Activated T-helper 1 cell treated with anti-CD3 and anti-CD28 coated beads, Interleukin-2, amount 50 U/mL, for 16 hours (primary cell): ENCODE data around the gene EEF1AKMT2.
A peak's percentile ranks its signal among the peaks of the same experiment; 100 is the strongest.

Experiments used
- DNase-seq, 2 donors: peaks; one replicate each; pipeline ENCODE4 v3.0.0-alpha.2; 2020; ENCODE audit warnings: low read depth in 1 of 2, low spot score in 1 of 2

EEF1AKMT2 gene

GRCh38 chr10:124739119-124739921 lies 52.4 kb downstream of the EEF1AKMT2 start:
- no peak for DNase-seq

- DNase-seq = no peak
Observed at GRCh38 chr10:124738441-124738840, 53.2 kb downstream of the EEF1AKMT2 start.

- DNase-seq = no peak
Observed at GRCh38 chr10:124737708-124738107, 54.0 kb downstream of the EEF1AKMT2 start.

GRCh38 chr10:124737221-124737620 lies 54.5 kb downstream of the EEF1AKMT2 start:
- no peak for DNase-seq

GRCh38 chr10:124736491-124737136 lies 55.1 kb downstream of the EEF1AKMT2 start:
- DNase-seq = no peak

GRCh38 chr10:124735491-124736286 lies 56.0 kb downstream of the EEF1AKMT2 start:
- no peak for DNase-seq

GRCh38 chr10:124734311-124735166 lies 57.1 kb downstream of the EEF1AKMT2 start:
- no peak for DNase-seq

- no peak for DNase-seq
Observed at GRCh38 chr10:124733571-124734245, 58.0 kb downstream of the EEF1AKMT2 start.

GRCh38 chr10:124732931-124733570 lies 58.6 kb downstream of the EEF1AKMT2 start:
- peak in 1 of 2 donors; percentile 59 for DNase-seq

GRCh38 chr10:124731551-124731950 lies 60.1 kb downstream of the EEF1AKMT2 start:
- no peak for DNase-seq

- DNase-seq = no peak
Observed at GRCh38 chr10:124730790-124731189, 60.9 kb downstream of the EEF1AKMT2 start.

- DNase-seq = no peak
Observed at GRCh38 chr10:124728830-124729661, 62.6 kb downstream of the EEF1AKMT2 start.

GRCh38 chr10:124728071-124728829 lies 63.4 kb downstream of the EEF1AKMT2 start:
- DNase-seq = no peak

- no peak for DNase-seq
Observed at GRCh38 chr10:124727361-124727960, 64.2 kb downstream of the EEF1AKMT2 start.

- no peak for DNase-seq
Observed at GRCh38 chr10:124725791-124726190, 65.9 kb downstream of the EEF1AKMT2 start.

GRCh38 chr10:124725171-124725631 lies 66.5 kb downstream of the EEF1AKMT2 start:
- no peak for DNase-seq

- DNase-seq = no peak
Observed at GRCh38 chr10:124724279-124725027, 67.2 kb downstream of the EEF1AKMT2 start.
